H1 (cell line): ENCODE data around the gene TCF21. TPM values are rescaled to one million over a fixed set of nuclear protein-coding genes. Genes with fewer than 3 reads are reported as not detected.

Source experiments
- CTCF ChIA-PET: fragments of 300-600 bp; sonication (Branson Sonifier 250); formaldehyde crosslinking; loops from one replicate; lab custom pipeline; 2021; ENCODE audit not compliant: partially characterized antibody; lab: Charles Lee
- POLR2A ChIA-PET: fragments of 300-600 bp; sonication (Branson Sonifier 250); formaldehyde crosslinking; loops from one replicate; lab custom pipeline; 2021; ENCODE audit warnings: inconsistent platforms; ENCODE audit not compliant: partially characterized antibody; lab: Charles Lee
- DNase-seq, 2 experiments: peaks; one replicate each; pipeline versions ENCODE4 v3.0.0 to v3.0.0-alpha.2; 2010 to 2022; ENCODE audit warnings: low spot score in 2 of 2, low read depth in 1 of 2, mixed read lengths in 1 of 2
- FAIRE-seq: peaks from 2 replicates; lab custom pipeline; 2011; peaks lifted over from hg19 to GRCh38; lab: Jason Lieb, UNC
- H2AFZ ChIP-seq: 2 replicates; pipeline ENCODE4 v1.8.1; 2012; ENCODE audit warnings: low read length, inconsistent platforms
- H2AK5ac ChIP-seq: 2 replicates; pipeline ENCODE4 v1.6.1; 2013; ENCODE audit warnings: low read depth, low read length
- H2BK120ac ChIP-seq: replicated peaks from 2 replicates; pipeline ENCODE3; 2013; ENCODE audit warnings: low read depth, low read length, inconsistent platforms
- H2BK12ac ChIP-seq: 2 replicates; pipeline ENCODE4 v1.6.1; 2013; ENCODE audit warnings: low read depth, low read length
- H2BK15ac ChIP-seq: 2 replicates; pipeline ENCODE4 v1.6.1; 2013; ENCODE audit warnings: low read length
- H2BK20ac ChIP-seq: 2 replicates; pipeline ENCODE4 v1.6.1; 2013; ENCODE audit warnings: low read length
- H2BK5ac ChIP-seq: 2 replicates; pipeline ENCODE4 v1.6.1; 2013; ENCODE audit warnings: low read depth, low read length
- H3K14ac ChIP-seq: 2 replicates; pipeline ENCODE4 v1.6.1; 2013; ENCODE audit warnings: inconsistent platforms; ENCODE audit not compliant: insufficient read length
- H3K18ac ChIP-seq: 2 replicates; pipeline ENCODE4 v1.6.1; 2013; ENCODE audit warnings: low read length; ENCODE audit errors: extremely low read depth
- H3K23ac ChIP-seq: 2 replicates; pipeline ENCODE4 v1.6.1; 2013; ENCODE audit warnings: inconsistent platforms; ENCODE audit not compliant: insufficient read length
- H3K23me2 ChIP-seq: 2 replicates; pipeline ENCODE4 v1.6.1; 2013; ENCODE audit warnings: low read depth, low read length
- H3K27ac ChIP-seq: 2 replicates; pipeline ENCODE4 v1.6.1; 2011; ENCODE audit warnings: low read depth, low read length, inconsistent platforms
- H3K27me3 ChIP-seq, 4 experiments: replicated peaks in 1 of 4; 1 replicate in 1 of 4; 2 replicates in 3 of 4; pipeline versions ENCODE4 v1.6.1 to v1.8.1; 2011 to 2013; ENCODE audit warnings: low read length in 3 of 4, mild to moderate bottlenecking in 3 of 4, inconsistent platforms in 2 of 4, mixed read lengths in 2 of 4, moderate library complexity in 1 of 4; ENCODE audit not compliant: control insufficient read depth in 3 of 4, insufficient read depth in 3 of 4; ENCODE audit errors: extremely low read depth in 1 of 4
- H3K36me3 ChIP-seq, 4 experiments: 2 replicates each; pipeline versions ENCODE4 v1.6.1 to v1.8.1; 2011 to 2013; ENCODE audit warnings: mild to moderate bottlenecking in 4 of 4, low read length in 3 of 4, moderate library complexity in 2 of 4, control low read depth in 1 of 4, inconsistent platforms in 1 of 4; ENCODE audit not compliant: insufficient read depth in 4 of 4, control insufficient read depth in 2 of 4
- H3K4ac ChIP-seq: replicated peaks from 2 replicates; pipeline ENCODE3; 2013; ENCODE audit warnings: low read length, low read depth, mixed read lengths, inconsistent platforms; ENCODE audit not compliant: insufficient read length
- H3K4me1 ChIP-seq, 4 experiments: replicated peaks in 1 of 4; 1 replicate in 1 of 4; 2 replicates in 3 of 4; pipeline versions ENCODE4 v1.6.1 to v1.8.1; 2011 to 2013; ENCODE audit warnings: low read length in 3 of 4, inconsistent platforms in 2 of 4, mixed read lengths in 1 of 4; ENCODE audit not compliant: insufficient read depth in 4 of 4, control insufficient read depth in 3 of 4
- H3K4me2 ChIP-seq, 2 experiments: 2 replicates each; pipeline versions ENCODE4 v1.6.1 to v1.8.1; 2011 to 2013; ENCODE audit warnings: low read depth in 2 of 2, low read length in 2 of 2, control low read depth in 1 of 2, inconsistent platforms in 1 of 2, mild to moderate bottlenecking in 1 of 2; ENCODE audit not compliant: insufficient read depth in 1 of 2
- H3K4me3 ChIP-seq, 4 experiments: fragments of 200-600, 300-600 bp in 1 of 4; sonication (generic), shearing (Covaris generic), sonication (Bioruptor Twin) in 1 of 4; 2 replicates each; pipeline versions ENCODE4 v1.5.1 to v1.8.1; 2011 to 2016; ENCODE audit warnings: low read length in 4 of 4, low read depth in 3 of 4, control low read depth in 2 of 4, inconsistent platforms in 2 of 4, mild to moderate bottlenecking in 2 of 4, mixed read lengths in 1 of 4, moderate library complexity in 1 of 4; ENCODE audit not compliant: insufficient read depth in 2 of 4; ENCODE audit errors: extremely low read depth in 1 of 4
- H3K56ac ChIP-seq: replicated peaks from 2 replicates; pipeline ENCODE3; 2013; ENCODE audit warnings: low read depth, mild to moderate bottlenecking, mixed read lengths, low read length, inconsistent platforms; ENCODE audit not compliant: insufficient read length
- H3K79me1 ChIP-seq: 2 replicates; pipeline ENCODE4 v1.6.1; 2013; ENCODE audit warnings: low read depth, low read length, control low read depth
- H3K79me2 ChIP-seq, 2 experiments: 2 replicates each; pipeline versions ENCODE4 v1.6.1 to v1.8.1; 2012 to 2013; ENCODE audit warnings: low read length in 2 of 2, mild to moderate bottlenecking in 2 of 2, inconsistent platforms in 1 of 2; ENCODE audit not compliant: insufficient read depth in 2 of 2, control insufficient read depth in 1 of 2
- H3K9ac ChIP-seq, 4 experiments: replicated peaks in 1 of 4; 1 replicate in 1 of 4; 2 replicates in 3 of 4; pipeline versions ENCODE4 v1.6.1 to v1.8.1; 2011 to 2013; ENCODE audit warnings: low read depth in 3 of 4, low read length in 3 of 4, control low read depth in 2 of 4, mild to moderate bottlenecking in 2 of 4, moderate library complexity in 2 of 4, inconsistent platforms in 1 of 4; ENCODE audit errors: extremely low read depth in 1 of 4
- H3K9me3 ChIP-seq, 2 experiments: 2 replicates each; pipeline versions ENCODE4 v1.6.1 to v1.8.1; 2012 to 2013; ENCODE audit warnings: mild to moderate bottlenecking in 2 of 2, moderate library complexity in 2 of 2, control low read depth in 1 of 2, inconsistent platforms in 1 of 2, low read depth in 1 of 2, low read length in 1 of 2, mixed read lengths in 1 of 2; ENCODE audit not compliant: insufficient read depth in 2 of 2
- H4K20me1 ChIP-seq, 2 experiments: replicated peaks in 1 of 2; 2 replicates each; pipeline versions ENCODE3 to v1.8.1; 2011 to 2013; ENCODE audit warnings: inconsistent platforms in 2 of 2, low read length in 2 of 2, mild to moderate bottlenecking in 1 of 2; ENCODE audit not compliant: insufficient read depth in 2 of 2, control insufficient read depth in 1 of 2
- H4K5ac ChIP-seq: 2 replicates; pipeline ENCODE4 v1.6.1; 2013; ENCODE audit warnings: low read length, low read depth, mixed read lengths, inconsistent platforms; ENCODE audit not compliant: insufficient read length
- H4K8ac ChIP-seq: 2 replicates; pipeline ENCODE4 v1.8.0; 2013; ENCODE audit warnings: mild to moderate bottlenecking, moderate library complexity, low read length, inconsistent platforms; ENCODE audit not compliant: insufficient read depth; ENCODE audit errors: extremely low read depth
- H4K91ac ChIP-seq: replicated peaks from 2 replicates; pipeline ENCODE3; 2013; ENCODE audit warnings: low read length, mixed read lengths, inconsistent platforms; ENCODE audit not compliant: insufficient read length
- ATF2 ChIP-seq: IDR thresholded peaks from 2 replicates; pipeline ENCODE4 v1.6.1; 2012; ENCODE audit warnings: low read length, inconsistent platforms
- BCL11A ChIP-seq, 2 experiments: IDR thresholded peaks; one replicate each; pipeline ENCODE4 v1.6.1; 2011; ENCODE audit warnings: low read depth in 2 of 2, low read length in 2 of 2, mild to moderate bottlenecking in 2 of 2
- CTBP2 ChIP-seq: IDR thresholded peaks from 2 replicates; pipeline ENCODE4 v1.7.0; 2011; ENCODE audit warnings: borderline replicate concordance, mild to moderate bottlenecking, moderate library complexity, mixed read lengths, low read length; ENCODE audit not compliant: insufficient read depth, insufficient read length
- GABPA ChIP-seq: IDR thresholded peaks from 2 replicates; pipeline ENCODE4 v1.6.1; 2011; ENCODE audit warnings: mild to moderate bottlenecking, low read length, moderate library complexity, borderline replicate concordance; ENCODE audit not compliant: insufficient read depth
- KDM5A ChIP-seq: fragments of 200-600 bp; IDR thresholded peaks from 2 replicates; pipeline ENCODE4 v1.7.1; 2012; ENCODE audit warnings: mild to moderate bottlenecking, low read length, inconsistent platforms, mixed read lengths
- NANOG ChIP-seq: IDR thresholded peaks from 2 replicates; pipeline ENCODE4 v1.6.1; 2011; ENCODE audit warnings: low read length, low read depth, mild to moderate bottlenecking, inconsistent platforms; ENCODE audit not compliant: insufficient read depth, poor library complexity, severe bottlenecking
- PHF8 ChIP-seq: fragments of 200-600 bp; sonication (generic); conservative IDR thresholded peaks from 2 replicates; pipeline ENCODE4 v1.7.1; 2012; ENCODE audit warnings: low read depth, mild to moderate bottlenecking, inconsistent platforms, low read length, moderate library complexity
- SAP30 ChIP-seq: fragments of 300-600 bp; sonication (generic); IDR thresholded peaks from 2 replicates; pipeline ENCODE4 v1.7.1; 2012; ENCODE audit warnings: low read length, moderate library complexity, mild to moderate bottlenecking, inconsistent platforms; ENCODE audit not compliant: insufficient read depth, insufficient replicate concordance
- SIRT6 ChIP-seq: IDR thresholded peaks from one replicate; pipeline ENCODE4 v1.7.1; 2012; ENCODE audit warnings: low read length, inconsistent platforms
- WGBS, 2 experiments: shearing (Covaris generic) in 1 of 2; methylation state at CpG; one replicate each; pipeline versions ENCODE4 v1.1.6 to v1.1.7; 2013 to 2015; ENCODE audit warnings: low lambda C conversion rate in 2 of 2, mixed read lengths in 2 of 2, inconsistent platforms in 1 of 2, low coverage in 1 of 2, missing lambda C conversion rate in 1 of 2; ENCODE audit not compliant: insufficient replicate concordance in 2 of 2, insufficient coverage in 1 of 2, insufficient read length in 1 of 2; ENCODE audit errors: extremely low coverage in 1 of 2, missing lambda C conversion rate in 1 of 2; 5-methylcytosine and 5-hydroxymethylcytosine counted together
- polyA plus RNA-seq, 7 experiments: library from polyadenylated mRNA; depleted of rRNA in 3 of 7; stranded (reverse) in 5 of 7; unstranded in 2 of 7; fragments of >200 nt in 5 of 7; fragments of 200-250 nt in 2 of 7; gene quantifications; 1 replicate in 5 of 7; 2 replicates in 1 of 7; 4 replicates in 1 of 7; pipeline versions ENCODE4 v1.2.1 to v1.2.3, GENCODE V29; 2011 to 2013; ENCODE audit warnings: missing spikeins in 2 of 7, mixed read lengths in 2 of 7
- total RNA-seq: library from RNA; stranded (reverse); fragmentation: NEBNext Ultra II Directional; extraction: Animal tissue kit (Norgen Biotek cat#: 25700); gene quantifications from 2 replicates; pipeline ENCODE4 v1.2.1, GENCODE V29; 2021
- TF ChIP-seq, protein P1 (sequence below): IDR thresholded peaks from 2 replicates; pipeline ENCODE4 v1.6.1; 2012; ENCODE audit warnings: inconsistent platforms

Gene TCF21
- total and polyA plus RNA-seq, 2 of the 8 experiments (the other 6 are each of a cell fraction or from before 2014, with no cell fraction given): 0.05 to 0.09 TPM

DNA sequence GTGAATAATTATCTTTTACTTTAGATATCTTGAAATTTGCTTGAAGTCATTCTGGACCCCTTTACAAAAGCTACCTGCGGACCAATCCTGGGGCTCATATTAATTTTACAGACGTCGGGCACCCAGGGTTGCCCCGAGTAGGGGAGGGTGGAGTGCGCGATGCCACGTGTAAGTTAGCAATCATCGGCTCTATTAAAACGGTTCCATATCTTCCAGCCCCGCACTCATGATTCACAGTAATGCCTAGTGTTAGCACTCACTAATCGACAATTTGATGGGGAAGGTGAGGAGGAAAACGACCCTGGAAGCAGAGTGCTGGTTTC lies 34.9 kb upstream of the TCF21 start:
- H3K79me2 ChIP-seq: no peaks in the 10 kb centered on the region
- H2BK12ac ChIP-seq: peak overlapping the region; percentile 72; the same call in 1 of the 2 replicates
- WGBS, 2 experiments: 9% methylated on average over 12 of the region's 12 CpGs; no CpG with 5 or more reads in 1 of the 2 experiments
- DNase-seq (no peak), FAIRE-seq (no peak)
- no peak overlapping the region for H4K5ac ChIP-seq
- H3K36me3 ChIP-seq: no peaks in the 10 kb centered on the region
- H4K91ac ChIP-seq: no peak overlapping the region
- H2AFZ ChIP-seq: peak overlapping the region; percentile 74
- CTCF ChIA-PET: interaction anchor here (0.8 to 3.2 kb wide), 10 partner anchors 13 to 285 kb away, joined by 3 to 11 read pairs (median 5); no protein-coding TSS in a partner anchor
- no peak overlapping the region for H3K9ac ChIP-seq
- no peaks in the 10 kb centered on the region for H3K9me3 ChIP-seq
- peak overlapping the region; percentile 93 to 96 for H3K4me2 ChIP-seq
- POLR2A ChIA-PET: interaction anchor here (0.9 to 1.7 kb wide), 3 partner anchors 35 to 42 kb away, joined by 3 to 5 read pairs (median 5); partner anchors contain the start of gene TCF21
- no peak overlapping the region for H3K18ac ChIP-seq
- no peak overlapping the region for H3K14ac ChIP-seq
- H3K27me3 ChIP-seq: peaks cover 2 to 34% (median 23%) of the 10 kb centered on the region in 4 experiments
- H3K23me2 ChIP-seq: peaks cover 9% of the 10 kb centered on the region
- no peak overlapping the region for H3K4ac ChIP-seq
- no peaks in the 10 kb centered on the region for H4K20me1 ChIP-seq
- H2BK20ac ChIP-seq: no peak overlapping the region
- no peaks in the 10 kb centered on the region for H3K79me1 ChIP-seq
- peaks cover 0 to 9% (median 2%) of the 10 kb centered on the region in 4 experiments; a peak in 4 of 7 replicates for H3K4me1 ChIP-seq
- peak overlapping the region; percentile 62 to 71 (median 65) for H3K4me3 ChIP-seq
- H3K23ac ChIP-seq: no peak overlapping the region
- no peak overlapping the region for H3K56ac ChIP-seq
- H3K27ac ChIP-seq: no peak overlapping the region
- H4K8ac ChIP-seq: no peak overlapping the region
- H2BK5ac ChIP-seq: no peak overlapping the region
- H2AK5ac ChIP-seq: no peak overlapping the region
- no peak overlapping the region for H2BK15ac ChIP-seq
- H2BK120ac ChIP-seq: no peak overlapping the region
- no peak for TF ChIP-seq NANOG
- no peak for TF ChIP-seq ATF2
- no peak for TF ChIP-seq KDM5A
- TF ChIP-seq PHF8: no peak
- TF ChIP-seq CTBP2: peak; percentile 65
- TF ChIP-seq BCL11A (IDR thresholded peaks at IDR 0.05; ENCODE audit: low read depth in 2 of 2, low read length in 2 of 2): no peak
- TF ChIP-seq SIRT6: no peak
- TF ChIP-seq, protein P1, sequence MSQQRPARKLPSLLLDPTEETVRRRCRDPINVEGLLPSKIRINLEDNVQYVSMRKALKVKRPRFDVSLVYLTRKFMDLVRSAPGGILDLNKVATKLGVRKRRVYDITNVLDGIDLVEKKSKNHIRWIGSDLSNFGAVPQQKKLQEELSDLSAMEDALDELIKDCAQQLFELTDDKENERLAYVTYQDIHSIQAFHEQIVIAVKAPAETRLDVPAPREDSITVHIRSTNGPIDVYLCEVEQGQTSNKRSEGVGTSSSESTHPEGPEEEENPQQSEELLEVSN: peak; percentile 41; the same call in 1 of the 2 replicates
- TF ChIP-seq GABPA: no peak
- no peak for TF ChIP-seq SAP30
